Measurements from ENCODE around the gene PRKCD. TPM values are rescaled to one million over a fixed set of nuclear protein-coding genes. Genes with fewer than 3 reads are reported as not detected.

Gene PRKCD
- total RNA-seq, 2 donors from 2014 or later: 11.1 to 14.8 TPM

- Histone ChIP-seq H3K4me1 (peaks cover 0 to 36% of the 10 kb centered on the region in 2 donors), H3K27me3 (no peaks in the 10 kb centered on the region), H3K27ac (no peak overlapping the region), H3K36me3 (peaks cover 42% of the 10 kb centered on the region), H3K4me3 (no peak overlapping the region), H3K9me3 (no peaks in the 10 kb centered on the region)
- TF ChIP-seq CTCF (IDR thresholded peaks at IDR 0.05): no peak
- DNase-seq (ENCODE audit: low spot score): no peak
These were observed 34.4 kb upstream of the PRKCD start for GRCh38 chr3:53126601-53127000.

- Histone ChIP-seq H3K4me1 (peaks cover 0 to 31% of the 10 kb centered on the region in 2 donors), H3K27me3 (no peaks in the 10 kb centered on the region), H3K36me3 (peaks cover 14% of the 10 kb centered on the region), H3K9me3 (no peaks in the 10 kb centered on the region), H3K27ac (peak overlapping the region in 1 of 2 donors; percentile 81), H3K4me3 (peak overlapping the region; percentile 85 to 93)
- no peak for DNase-seq (ENCODE audit: low spot score)
- no peak for TF ChIP-seq CTCF (IDR thresholded peaks at IDR 0.05)
These were observed 31.7 kb upstream of the PRKCD start for GRCh38 chr3:53129344-53129743.

GRCh38 chr3:53130179-53131061 is 30.6 kb upstream of the PRKCD start, which contains the start of gene RFT1:
TSS of gene RFT1 (minus strand) at chr3:53130435. CDS start at chr3:53130400, 35 bp downstream.
- Histone ChIP-seq H3K36me3 (peaks cover 3% of the 10 kb centered on the region), H3K27me3 (no peaks in the 10 kb centered on the region), H3K4me3 (peak within 1 kb of the TSS; percentile 85 to 93), H3K9me3 (no peaks in the 10 kb centered on the region), H3K4me1 (peaks cover 0 to 38% of the 10 kb centered on the region in 2 donors), H3K27ac (peak within 1 kb of the TSS; percentile 81 to 89)
- TF ChIP-seq CTCF (IDR thresholded peaks at IDR 0.05): peak in 1 of 2 donors; percentile 26
- DNase-seq (ENCODE audit: low spot score): peak; percentile 99

- no peaks in the 10 kb centered on the region for H3K27me3 ChIP-seq
- peak overlapping the region; percentile 81 to 89 for H3K27ac ChIP-seq
- TF ChIP-seq CTCF (IDR thresholded peaks at IDR 0.05): no peak
- no peak for DNase-seq (ENCODE audit: low spot score)
- H3K4me1 ChIP-seq: peaks cover 0 to 38% of the 10 kb centered on the region in 2 donors
- no peaks in the 10 kb centered on the region for H3K9me3 ChIP-seq
- H3K36me3 ChIP-seq: no peaks in the 10 kb centered on the region
- H3K4me3 ChIP-seq: peak overlapping the region; percentile 85 to 93
These were observed 29.9 kb upstream of the PRKCD start for GRCh38 chr3:53131096-53131495.

GRCh38 chr3:53132347-53132746 is 28.7 kb upstream of the PRKCD start:
- Histone ChIP-seq H3K27ac (peak overlapping the region in 1 of 2 donors; percentile 89), H3K36me3 (no peaks in the 10 kb centered on the region), H3K4me1 (peaks cover 0 to 38% of the 10 kb centered on the region in 2 donors), H3K27me3 (no peaks in the 10 kb centered on the region), H3K9me3 (no peaks in the 10 kb centered on the region), H3K4me3 (no peak overlapping the region)
- no peak for TF ChIP-seq CTCF (IDR thresholded peaks at IDR 0.05)
- no peak for DNase-seq (ENCODE audit: low spot score)
